Stimulated activated CD4-positive, alpha-beta T cell treated with anti-CD3 and anti-CD28 coated beads, Interleukin-15, amount 100 ng/mL, for 1 hour (primary cell): ENCODE results near the gene NR1H3.
A peak's percentile ranks its signal among the peaks of the same experiment; 100 is the strongest.

Experiments used
- DNase-seq, 2 donors: peaks; one replicate each; pipeline ENCODE4 v3.0.0-alpha.2; 2020; ENCODE audit warnings: low read depth in 1 of 2, low spot score in 1 of 2

The NR1H3 gene

DNA sequence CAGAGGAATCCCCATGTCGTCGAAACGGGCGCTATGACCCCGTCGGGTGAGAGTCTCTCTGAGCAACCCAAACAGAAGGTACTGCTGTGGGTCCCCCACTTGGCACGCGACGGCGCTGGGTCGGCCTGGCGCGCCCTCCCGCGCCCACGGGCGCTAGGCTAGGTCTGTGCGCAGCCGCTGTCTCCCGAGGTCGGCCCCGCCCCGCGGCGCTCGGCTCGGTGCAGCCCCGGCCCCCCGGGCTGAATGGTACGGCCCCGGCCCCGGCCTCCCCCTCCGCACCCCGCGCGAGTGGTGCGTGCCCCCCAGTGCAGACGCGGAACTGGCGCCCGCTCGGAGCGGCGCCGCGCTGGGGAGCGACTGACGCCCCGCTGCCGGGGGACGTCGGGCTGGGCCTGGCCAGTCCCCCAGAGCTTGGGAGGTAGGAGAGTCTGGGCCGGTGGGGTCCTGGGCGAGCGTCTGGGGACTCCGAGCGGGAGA, 12.1 kb downstream of the NR1H3 start, which contains the start of gene MADD:
MADD (plus strand) TSS at position 305 of the 477 bp plus-strand sequence.
- DNase-seq, result peak; percentile 90

DNA sequence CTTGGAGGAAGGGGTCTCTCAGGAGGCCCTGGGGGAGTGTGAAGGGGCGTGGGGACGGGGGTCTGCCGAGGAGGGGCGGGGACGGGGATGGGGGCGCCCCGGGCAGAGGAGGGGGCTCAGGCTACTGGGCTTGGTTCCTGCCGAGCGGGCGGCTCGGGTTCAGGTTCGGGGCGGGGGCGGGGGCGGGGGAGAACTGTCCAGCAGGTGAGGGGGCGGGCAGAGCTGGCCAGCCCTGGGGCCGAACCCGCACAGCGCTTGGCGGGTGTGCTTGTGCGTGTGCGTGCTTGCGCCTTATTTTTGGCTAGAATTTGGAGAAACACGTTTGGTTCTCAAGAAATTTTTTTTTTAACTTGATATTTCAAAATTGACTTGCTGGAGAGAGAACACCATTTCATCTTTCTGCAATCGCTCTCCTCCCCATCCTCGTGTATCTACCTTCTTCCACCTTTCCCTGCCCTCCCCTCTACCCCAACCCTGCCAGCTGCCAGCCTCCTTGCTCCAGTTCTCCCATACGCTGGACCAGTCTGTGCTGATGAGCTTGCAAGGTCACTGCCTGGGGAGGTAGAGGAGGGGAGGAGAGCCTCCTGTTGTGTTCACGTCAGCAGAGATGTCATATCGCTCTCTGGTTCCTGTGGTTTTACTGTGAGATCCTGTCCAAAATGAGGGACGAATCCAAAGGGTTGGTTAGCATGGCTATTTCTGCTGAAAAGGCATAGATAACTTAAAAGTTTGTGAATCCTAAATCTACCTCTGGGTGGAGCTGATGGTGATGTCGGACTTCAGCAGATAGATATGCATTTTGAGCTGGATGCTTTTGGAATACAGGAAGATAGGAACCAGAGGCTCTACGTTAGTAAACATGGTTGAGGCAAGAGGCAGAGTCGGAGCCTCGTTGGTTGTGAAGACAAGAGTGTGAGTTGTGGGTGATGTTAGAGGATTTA, 12.8 kb downstream of the NR1H3 start:
- DNase-seq, result no peak

DNA sequence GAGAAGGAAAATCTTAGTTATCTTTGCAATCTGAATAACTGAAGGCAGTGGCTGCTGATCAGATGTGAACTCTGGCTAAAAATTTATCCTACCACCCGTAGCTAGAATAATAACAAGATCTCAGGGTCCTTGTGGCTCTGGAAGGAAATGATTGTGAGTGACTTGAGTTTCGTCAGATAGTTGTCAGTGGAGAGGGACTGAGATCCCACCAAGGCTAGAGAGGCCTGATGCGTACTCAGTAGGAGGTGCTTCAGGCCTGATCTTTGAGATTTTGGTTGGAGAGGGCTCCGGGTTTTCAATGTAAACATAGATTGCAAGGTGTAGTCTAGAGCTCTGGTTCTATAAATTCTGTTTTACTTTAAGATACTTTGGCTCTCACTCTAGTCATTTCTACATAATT, 13.5 kb downstream of the NR1H3 start:
- no peak for DNase-seq

GRCh38 chr11:47271961-47272661, 14.3 kb downstream of the NR1H3 start:
- DNase-seq, result no peak

DNA sequence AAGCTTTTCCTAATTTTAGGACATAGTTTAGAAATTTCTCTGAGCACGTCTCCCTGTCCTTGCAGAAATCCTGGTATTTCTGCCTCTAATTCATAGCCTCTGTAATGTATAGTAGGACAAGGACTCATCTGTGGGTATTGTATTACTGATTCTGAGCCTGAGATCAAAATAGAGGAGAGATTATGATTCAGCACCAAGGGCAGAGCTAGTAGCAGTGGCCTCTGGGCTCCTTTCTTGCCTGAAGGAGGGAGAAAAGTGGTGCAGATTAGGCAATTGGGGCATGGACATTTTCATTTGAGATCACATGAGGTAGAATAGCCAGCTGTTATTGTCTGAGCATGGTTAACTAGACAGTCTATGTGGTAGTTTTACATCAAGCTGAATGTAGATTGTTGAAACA, 14.9 kb downstream of the NR1H3 start:
- no peak for DNase-seq

DNA sequence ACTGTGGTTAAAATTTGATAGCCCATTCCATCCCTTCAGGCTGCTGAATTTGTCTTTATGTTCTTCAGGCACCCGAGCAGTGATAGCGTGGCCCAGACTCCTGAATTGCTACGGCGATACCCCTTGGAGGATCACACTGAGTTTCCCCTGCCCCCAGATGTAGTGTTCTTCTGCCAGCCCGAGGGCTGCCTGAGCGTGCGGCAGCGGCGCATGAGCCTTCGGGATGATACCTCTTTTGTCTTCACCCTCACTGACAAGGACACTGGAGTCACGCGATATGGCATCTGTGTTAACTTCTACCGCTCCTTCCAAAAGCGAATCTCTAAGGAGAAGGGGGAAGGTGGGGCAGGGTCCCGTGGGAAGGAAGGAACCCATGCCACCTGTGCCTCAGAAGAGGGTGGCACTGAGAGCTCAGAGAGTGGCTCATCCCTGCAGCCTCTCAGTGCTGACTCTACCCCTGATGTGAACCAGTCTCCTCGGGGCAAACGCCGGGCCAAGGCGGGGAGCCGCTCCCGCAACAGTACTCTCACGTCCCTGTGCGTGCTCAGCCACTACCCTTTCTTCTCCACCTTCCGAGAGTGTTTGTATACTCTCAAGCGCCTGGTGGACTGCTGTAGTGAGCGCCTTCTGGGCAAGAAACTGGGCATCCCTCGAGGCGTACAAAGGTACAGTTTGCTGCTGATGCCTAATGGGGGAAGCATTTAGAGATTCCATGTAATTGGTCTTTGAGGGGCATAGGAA, 16.9 kb downstream of the NR1H3 start:
- DNase-seq, result no peak

DNA sequence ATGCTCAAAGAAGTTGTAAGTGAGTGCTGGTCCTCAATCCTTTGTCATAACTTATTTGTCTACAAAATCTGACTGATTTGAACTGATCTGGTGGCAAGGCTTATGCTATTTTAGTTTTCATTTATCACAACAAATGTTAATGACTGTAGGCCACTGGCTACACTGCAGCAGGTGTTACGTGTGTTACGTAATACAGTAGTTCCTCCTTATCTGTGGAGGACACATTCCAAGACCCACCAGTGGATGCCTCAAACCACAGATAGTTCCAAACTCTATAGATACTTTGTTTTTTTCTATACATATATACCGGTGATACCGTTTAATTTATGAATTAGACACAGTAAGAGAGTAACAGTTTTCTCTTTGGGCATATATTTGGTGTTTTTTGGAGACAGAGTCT, 19.1 kb downstream of the NR1H3 start:
- DNase-seq, result no peak

- DNase-seq, result no peak
These were observed 20.3 kb downstream of the NR1H3 start for GRCh38 chr11:47278058-47278457.

- no peak for DNase-seq
These were observed 21.0 kb downstream of the NR1H3 start for GRCh38 chr11:47278769-47279168.

- no peak for DNase-seq
These were observed 22.3 kb downstream of the NR1H3 start for GRCh38 chr11:47280099-47280498.

GRCh38 chr11:47280860-47281259, 23.1 kb downstream of the NR1H3 start:
- DNase-seq, result no peak

- no peak for DNase-seq
These were observed 24.7 kb downstream of the NR1H3 start for GRCh38 chr11:47282462-47282861.

GRCh38 chr11:47284151-47284550, 26.4 kb downstream of the NR1H3 start:
- DNase-seq, result no peak

GRCh38 chr11:47285969-47286770, 28.4 kb downstream of the NR1H3 start:
- DNase-seq, result no peak

DNA sequence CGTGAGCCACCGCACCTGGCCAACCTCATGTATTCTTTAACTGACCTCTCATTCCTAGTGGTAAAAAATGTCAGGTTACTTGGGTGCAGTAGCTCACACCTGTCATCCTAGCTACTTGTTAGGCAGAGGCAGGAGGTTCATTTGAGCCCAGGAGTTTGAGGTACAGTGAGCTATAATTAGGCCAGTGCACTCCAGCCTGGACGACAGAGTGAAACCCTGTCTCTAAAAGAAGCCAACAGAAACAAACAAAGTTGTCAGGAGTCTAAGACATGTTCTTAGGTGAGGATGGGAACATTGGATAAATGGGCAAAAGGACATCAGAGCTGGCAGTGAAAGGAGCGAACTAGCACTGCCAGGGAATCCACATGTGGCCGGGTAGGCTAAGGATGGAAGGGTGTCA, 30.3 kb downstream of the NR1H3 start:
- DNase-seq, result no peak

DNA sequence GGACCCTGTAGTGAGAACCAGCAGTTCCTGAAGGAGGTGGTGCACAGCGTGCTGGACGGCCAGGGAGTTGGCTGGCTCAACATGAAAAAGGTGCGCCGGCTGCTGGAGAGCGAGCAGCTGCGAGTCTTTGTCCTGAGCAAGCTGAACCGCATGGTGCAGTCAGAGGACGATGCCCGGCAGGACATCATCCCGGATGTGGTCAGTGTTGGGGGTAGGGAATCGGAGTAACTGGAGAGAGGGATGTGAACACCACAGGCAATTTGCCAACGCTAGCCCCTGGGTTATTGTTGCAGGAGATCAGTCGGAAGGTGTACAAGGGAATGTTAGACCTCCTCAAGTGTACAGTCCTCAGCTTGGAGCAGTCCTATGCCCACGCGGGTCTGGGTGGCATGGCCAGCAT, 32.1 kb downstream of the NR1H3 start:
- DNase-seq, result no peak

DNA sequence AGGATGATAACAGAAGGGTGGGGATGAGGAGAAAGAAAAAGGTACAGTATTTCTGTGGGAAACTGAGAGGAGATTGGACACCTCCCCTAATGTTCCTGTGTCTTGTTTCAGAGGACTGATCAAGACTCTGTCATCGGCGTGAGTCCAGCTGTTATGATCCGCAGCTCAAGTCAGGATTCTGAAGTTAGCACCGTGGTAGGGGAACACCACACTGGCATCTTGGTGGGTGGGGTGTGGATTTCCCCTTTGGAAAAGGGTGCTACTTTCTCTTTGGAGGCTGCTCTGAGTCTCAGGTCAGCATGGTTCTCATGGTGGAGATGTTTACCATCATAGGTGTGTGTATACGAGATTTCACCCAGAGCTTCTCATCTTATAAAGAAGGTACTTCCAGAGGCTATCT, 37.6 kb downstream of the NR1H3 start:
- no peak for DNase-seq

DNA sequence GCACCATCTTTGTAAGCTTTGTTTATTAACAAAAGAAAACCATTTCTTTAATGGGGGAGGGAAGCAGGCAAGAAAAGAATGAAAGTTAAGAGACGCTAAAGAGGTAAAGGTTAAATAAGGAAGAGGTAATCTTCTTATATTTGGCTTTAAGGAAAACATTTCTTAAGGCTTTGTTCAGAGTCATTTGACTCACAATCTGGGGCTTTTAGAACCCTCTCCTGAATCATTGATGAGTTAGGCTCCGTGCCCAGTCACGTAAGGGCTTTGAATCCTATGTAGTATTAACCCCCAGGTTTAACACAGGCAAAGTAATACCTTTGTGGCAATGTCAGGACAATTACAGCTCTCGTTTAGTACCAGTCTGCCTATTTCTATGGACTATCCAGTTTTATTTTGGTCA, 38.2 kb downstream of the NR1H3 start:
- DNase-seq, result no peak

- no peak for DNase-seq
These were observed 41.3 kb downstream of the NR1H3 start for GRCh38 chr11:47299078-47299477.

- no peak for DNase-seq
These were observed 45.1 kb downstream of the NR1H3 start for GRCh38 chr11:47302853-47303252.
